ENCODE results near the gene MAST2. TPM values are rescaled to one million over a fixed set of nuclear protein-coding genes. Genes with fewer than 3 reads are reported as not detected.

The MAST2 gene
- total and polyA plus RNA-seq, 9 of the 15 experiments (the other 6 are each of a cell fraction or from before 2014, with no cell fraction given) = 0.73 to 32.0 (median 17.8) TPM

- TF ChIP-seq, protein P1, sequence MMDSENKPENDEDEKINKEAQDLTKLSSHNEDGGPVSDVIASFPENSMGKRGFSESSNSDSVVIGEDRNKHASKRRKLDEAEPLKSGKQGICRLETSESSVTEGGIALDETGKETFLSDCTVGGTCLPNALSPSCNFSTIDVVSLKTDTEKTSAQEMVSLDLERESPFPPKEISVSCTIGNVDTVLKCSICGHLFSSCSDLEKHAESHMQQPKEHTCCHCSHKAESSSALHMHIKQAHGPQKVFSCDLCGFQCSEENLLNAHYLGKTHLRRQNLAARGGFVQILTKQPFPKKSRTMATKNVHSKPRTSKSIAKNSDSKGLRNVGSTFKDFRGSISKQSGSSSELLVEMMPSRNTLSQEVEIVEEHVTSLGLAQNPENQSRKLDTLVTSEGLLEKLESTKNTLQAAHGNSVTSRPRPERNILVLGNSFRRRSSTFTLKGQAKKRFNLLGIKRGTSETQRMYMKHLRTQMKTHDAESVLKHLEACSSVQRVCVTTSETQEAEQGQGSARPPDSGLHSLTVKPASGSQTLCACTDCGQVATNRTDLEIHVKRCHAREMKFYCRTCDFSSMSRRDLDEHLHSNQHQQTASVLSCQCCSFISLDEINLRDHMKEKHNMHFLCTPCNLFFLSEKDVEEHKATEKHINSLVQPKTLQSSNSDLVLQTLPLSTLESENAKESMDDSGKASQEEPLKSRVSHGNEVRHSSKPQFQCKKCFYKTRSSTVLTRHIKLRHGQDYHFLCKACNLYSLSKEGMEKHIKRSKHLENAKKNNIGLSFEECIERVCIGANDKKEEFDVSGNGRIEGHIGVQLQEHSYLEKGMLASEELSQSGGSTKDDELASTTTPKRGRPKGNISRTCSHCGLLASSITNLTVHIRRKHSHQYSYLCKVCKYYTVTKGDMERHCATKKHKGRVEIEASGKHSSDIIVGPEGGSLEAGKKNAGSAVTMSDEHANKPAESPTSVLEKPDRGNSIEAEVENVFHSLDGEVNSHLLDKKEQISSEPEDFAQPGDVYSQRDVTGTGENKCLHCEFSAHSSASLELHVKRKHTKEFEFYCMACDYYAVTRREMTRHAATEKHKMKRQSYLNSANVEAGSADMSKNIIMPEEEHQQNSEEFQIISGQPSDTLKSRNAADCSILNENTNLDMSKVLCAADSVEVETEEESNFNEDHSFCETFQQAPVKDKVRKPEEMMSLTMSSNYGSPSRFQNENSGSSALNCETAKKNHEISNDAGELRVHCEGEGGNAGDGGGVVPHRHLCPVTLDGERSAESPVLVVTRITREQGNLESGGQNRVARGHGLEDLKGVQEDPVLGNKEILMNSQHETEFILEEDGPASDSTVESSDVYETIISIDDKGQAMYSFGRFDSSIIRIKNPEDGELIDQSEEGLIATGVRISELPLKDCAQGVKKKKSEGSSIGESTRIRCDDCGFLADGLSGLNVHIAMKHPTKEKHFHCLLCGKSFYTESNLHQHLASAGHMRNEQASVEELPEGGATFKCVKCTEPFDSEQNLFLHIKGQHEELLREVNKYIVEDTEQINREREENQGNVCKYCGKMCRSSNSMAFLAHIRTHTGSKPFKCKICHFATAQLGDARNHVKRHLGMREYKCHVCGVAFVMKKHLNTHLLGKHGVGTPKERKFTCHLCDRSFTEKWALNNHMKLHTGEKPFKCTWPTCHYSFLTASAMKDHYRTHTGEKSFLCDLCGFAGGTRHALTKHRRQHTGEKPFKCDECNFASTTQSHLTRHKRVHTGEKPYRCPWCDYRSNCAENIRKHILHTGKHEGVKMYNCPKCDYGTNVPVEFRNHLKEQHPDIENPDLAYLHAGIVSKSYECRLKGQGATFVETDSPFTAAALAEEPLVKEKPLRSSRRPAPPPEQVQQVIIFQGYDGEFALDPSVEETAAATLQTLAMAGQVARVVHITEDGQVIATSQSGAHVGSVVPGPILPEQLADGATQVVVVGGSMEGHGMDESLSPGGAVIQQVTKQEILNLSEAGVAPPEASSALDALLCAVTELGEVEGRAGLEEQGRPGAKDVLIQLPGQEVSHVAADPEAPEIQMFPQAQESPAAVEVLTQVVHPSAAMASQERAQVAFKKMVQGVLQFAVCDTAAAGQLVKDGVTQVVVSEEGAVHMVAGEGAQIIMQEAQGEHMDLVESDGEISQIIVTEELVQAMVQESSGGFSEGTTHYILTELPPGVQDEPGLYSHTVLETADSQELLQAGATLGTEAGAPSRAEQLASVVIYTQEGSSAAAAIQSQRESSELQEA (IDR thresholded peaks at IDR 0.05; ENCODE audit: low read depth) = no peak
- TF ChIP-seq PTBP1 (IDR thresholded peaks at IDR 0.05; ENCODE audit: low read depth, low read length) (no peak), ZMIZ1 (IDR thresholded peaks at IDR 0.05; ENCODE audit: low read depth in 2 of 2, low read length in 2 of 2) (no peak), ZNF507 (tag; conservative IDR thresholded peaks at IDR 0.05) (no peak), MECOM (CRISPR knock-in tag; IDR thresholded peaks at IDR 0.05) (no peak), POLR3G (IDR thresholded peaks at IDR 0.05; ENCODE audit: extremely low read depth, insufficient read length, insufficient replicate concordance) (no peak), BRD4 (IDR thresholded peaks at IDR 0.05) (no peak)
- TF ChIP-seq, protein P2, sequence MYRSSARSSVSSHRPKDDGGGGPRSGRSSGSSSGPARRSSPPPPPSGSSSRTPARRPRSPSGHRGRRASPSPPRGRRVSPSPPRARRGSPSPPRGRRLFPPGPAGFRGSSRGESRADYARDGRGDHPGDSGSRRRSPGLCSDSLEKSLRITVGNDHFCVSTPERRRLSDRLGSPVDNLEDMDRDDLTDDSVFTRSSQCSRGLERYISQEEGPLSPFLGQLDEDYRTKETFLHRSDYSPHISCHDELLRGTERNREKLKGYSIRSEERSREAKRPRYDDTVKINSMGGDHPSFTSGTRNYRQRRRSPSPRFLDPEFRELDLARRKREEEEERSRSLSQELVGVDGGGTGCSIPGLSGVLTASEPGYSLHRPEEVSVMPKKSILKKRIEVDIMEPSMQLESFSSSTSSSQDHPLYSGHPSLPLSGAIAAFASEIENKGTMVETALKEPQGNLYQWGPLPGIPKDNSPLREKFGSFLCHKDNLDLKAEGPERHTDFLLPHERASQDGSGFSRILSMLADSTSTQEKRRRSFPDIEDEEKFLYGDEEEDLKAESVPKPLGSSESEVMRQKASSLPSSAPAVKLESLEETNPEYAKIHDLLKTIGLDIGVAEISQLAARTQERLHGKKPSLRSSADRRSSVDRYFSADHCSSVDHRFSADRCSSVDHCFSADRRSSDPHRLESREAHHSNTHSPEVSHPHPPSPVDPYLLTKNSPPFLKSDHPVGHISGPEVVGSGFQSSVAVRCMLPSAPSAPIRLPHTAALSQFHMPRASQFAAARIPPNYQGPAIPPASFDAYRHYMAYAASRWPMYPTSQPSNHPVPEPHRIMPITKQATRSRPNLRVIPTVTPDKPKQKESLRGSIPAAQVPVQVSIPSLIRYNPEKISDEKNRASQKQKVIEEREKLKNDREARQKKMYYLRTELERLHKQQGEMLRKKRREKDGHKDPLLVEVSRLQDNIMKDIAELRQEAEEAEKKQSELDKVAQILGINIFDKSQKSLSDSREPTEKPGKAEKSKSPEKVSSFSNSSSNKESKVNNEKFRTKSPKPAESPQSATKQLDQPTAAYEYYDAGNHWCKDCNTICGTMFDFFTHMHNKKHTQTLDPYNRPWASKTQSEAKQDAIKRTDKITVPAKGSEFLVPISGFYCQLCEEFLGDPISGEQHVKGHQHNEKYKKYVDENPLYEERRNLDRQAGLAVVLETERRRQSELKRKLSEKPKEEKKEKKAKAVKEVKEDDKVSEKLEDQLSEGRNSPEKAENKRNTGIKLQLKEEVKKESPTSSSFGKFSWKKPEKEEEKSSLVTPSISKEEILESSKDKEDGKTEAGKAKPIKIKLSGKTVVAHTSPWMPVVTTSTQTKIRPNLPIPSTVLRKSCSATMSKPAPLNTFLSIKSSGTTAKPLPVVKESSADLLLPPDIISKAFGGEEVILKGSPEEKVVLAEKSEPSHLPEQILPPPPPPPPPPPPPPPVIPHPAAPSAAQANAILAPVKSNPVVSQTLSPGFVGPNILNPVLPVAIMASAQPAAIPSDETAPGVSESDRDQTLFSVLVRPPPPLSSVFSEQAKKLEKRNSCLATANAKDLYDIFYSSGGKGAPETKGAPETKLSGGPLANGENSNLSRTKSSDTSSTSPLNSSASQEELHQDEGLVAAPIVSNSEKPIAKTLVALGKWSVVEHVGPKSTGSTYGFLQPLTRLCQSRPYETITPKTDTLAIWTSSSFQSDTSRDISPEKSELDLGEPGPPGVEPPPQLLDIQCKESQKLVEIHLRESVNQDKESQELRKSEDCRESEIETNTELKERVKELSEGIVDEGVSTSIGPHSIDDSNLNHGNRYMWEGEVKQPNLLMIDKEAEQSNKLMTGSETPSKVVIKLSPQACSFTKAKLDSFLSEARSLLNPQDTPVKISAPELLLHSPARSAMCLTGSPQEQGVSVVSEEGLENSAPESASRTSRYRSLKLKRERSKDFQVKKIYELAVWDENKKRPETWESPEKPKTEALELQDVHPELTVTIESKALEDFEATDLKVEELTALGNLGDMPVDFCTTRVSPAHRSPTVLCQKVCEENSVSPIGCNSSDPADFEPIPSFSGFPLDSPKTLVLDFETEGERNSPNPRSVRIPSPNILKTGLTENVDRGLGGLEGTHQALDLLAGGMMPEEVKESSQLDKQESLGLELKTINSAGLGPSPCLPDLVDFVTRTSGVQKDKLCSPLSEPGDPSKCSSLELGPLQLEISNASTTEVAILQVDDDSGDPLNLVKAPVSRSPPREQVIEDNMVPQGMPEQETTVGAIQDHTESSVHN (IDR thresholded peaks at IDR 0.05; ENCODE audit: borderline replicate concordance in 1 of 2, low read depth in 1 of 2) = no peak
These were observed 196.1 kb downstream of the MAST2 start (continued) for GRCh38 chr1:45999507-45999906.
